Measurements from ENCODE around the gene SPPL3.

GRCh38 chr12:120844768-120845449 lies 59.2 kb downstream of the SPPL3 start:
- TF ChIP-seq, protein P1, sequence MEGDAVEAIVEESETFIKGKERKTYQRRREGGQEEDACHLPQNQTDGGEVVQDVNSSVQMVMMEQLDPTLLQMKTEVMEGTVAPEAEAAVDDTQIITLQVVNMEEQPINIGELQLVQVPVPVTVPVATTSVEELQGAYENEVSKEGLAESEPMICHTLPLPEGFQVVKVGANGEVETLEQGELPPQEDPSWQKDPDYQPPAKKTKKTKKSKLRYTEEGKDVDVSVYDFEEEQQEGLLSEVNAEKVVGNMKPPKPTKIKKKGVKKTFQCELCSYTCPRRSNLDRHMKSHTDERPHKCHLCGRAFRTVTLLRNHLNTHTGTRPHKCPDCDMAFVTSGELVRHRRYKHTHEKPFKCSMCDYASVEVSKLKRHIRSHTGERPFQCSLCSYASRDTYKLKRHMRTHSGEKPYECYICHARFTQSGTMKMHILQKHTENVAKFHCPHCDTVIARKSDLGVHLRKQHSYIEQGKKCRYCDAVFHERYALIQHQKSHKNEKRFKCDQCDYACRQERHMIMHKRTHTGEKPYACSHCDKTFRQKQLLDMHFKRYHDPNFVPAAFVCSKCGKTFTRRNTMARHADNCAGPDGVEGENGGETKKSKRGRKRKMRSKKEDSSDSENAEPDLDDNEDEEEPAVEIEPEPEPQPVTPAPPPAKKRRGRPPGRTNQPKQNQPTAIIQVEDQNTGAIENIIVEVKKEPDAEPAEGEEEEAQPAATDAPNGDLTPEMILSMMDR (IDR thresholded peaks at IDR 0.05) = no peak
- TF ChIP-seq POLR2A (IDR thresholded peaks at IDR 0.05) = no peak
